ENCODE results near the gene BCL2L13.
"Not testable (repeated sequence)": the region's sequence is repeated elsewhere in the genome, so short reads cannot be mapped to it uniquely, and the experiment has no call there.

BCL2L13 gene

GRCh38 chr22:17743661-17744411, 105.3 kb downstream of the BCL2L13 start:
- no peak for ATAC-seq (replicated peaks; ENCODE audit: extremely low read depth, poor library complexity, severe bottlenecking)
- Mint-ChIP-seq H3K9me3 (no peaks in the 10 kb centered on the region), H3K4me3 (no peak overlapping the region), H3K27me3 (no peaks in the 10 kb centered on the region), H3K36me3 (ENCODE audit: insufficient read depth) (peaks cover 13% of the 10 kb centered on the region), H3K4me1 (peaks cover 14% of the 10 kb centered on the region), H3K27ac (ENCODE audit: low read depth) (no peak overlapping the region)
- no peak for DNase-seq (ENCODE audit: low spot score in 2 of 2)

- no peaks in the 10 kb centered on the region for H3K9me3 Mint-ChIP-seq
- DNase-seq (ENCODE audit: low spot score in 2 of 2): no peak
- no peak for ATAC-seq (replicated peaks; ENCODE audit: extremely low read depth, poor library complexity, severe bottlenecking)
- no peak overlapping the region for H3K27ac Mint-ChIP-seq (ENCODE audit: low read depth)
- no peak overlapping the region for H3K4me3 Mint-ChIP-seq
- H3K4me1 Mint-ChIP-seq: peaks cover 14% of the 10 kb centered on the region
- peaks cover 11% of the 10 kb centered on the region for H3K36me3 Mint-ChIP-seq (ENCODE audit: insufficient read depth)
- H3K27me3 Mint-ChIP-seq: no peaks in the 10 kb centered on the region
Measured at GRCh38 chr22:17744430-17744829, 105.9 kb downstream of the BCL2L13 start.

DNA sequence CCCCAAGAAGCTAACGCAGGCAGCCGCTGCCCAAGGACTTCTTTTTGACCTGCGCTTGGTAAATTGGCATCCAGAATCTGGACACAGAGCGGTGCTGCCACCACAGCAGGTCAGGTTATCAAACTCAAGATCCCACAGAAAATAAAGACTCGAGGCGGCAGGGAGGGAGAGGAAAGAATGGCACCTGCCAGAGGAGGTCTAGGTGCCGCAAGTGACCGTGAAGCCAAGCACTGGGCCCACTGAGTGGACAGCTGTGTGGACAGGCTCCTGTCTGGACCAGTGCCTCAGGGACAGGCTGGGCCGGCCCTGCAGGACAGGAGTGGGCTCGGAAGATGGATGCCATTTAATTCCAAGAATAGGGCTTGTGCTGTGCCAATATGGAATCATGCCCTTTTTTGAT, 108.4 kb downstream of the BCL2L13 start:
- H3K4me1 Mint-ChIP-seq: peaks cover 14% of the 10 kb centered on the region
- no peak overlapping the region for H3K4me3 Mint-ChIP-seq
- ATAC-seq (replicated peaks; ENCODE audit: extremely low read depth, poor library complexity, severe bottlenecking): no peak
- no peak overlapping the region for H3K27ac Mint-ChIP-seq (ENCODE audit: low read depth)
- H3K9me3 Mint-ChIP-seq: no peaks in the 10 kb centered on the region
- DNase-seq (ENCODE audit: low spot score in 2 of 2): no peak
- H3K36me3 Mint-ChIP-seq (ENCODE audit: insufficient read depth): peaks cover 6% of the 10 kb centered on the region
- no peaks in the 10 kb centered on the region for H3K27me3 Mint-ChIP-seq

DNA sequence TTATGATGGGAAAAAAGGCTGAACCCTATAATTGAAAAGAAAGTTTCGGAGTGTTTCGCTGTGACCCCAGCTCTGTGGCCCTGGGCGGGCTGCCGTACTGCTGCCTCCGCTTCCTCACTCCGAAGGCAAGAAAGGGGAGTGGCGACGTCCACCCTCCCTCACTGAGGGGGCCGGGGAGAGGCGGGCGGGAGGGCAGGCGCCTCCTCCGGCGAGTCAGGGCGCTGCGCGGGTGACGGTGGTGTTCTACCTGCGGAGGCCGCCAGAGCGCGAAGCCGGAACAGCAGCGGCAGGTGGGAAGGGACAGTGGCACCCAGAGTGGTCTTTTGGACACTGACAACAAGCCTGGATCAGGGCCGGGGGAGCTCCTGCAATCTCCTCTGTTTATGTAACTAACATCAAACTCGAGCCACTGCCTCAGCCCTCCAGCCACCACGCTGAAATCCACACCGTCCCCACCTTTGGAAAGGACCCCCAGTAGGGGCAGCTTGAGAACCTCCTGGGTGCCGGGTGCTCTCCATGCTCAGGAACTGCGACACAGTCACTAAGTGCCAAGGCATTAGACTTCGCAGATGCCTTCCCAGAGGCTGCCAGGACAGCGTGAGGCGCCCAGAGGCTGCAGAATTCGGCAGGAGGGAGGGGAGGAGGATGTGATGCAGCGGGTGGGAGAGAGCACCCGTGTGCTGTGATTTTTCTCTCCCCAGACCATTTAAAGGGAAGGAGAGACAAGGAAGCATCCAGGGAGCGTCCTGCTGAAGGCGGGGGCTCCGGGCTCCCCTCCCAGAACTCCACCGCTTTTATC, 110.2 kb downstream of the BCL2L13 start:
- Mint-ChIP-seq H3K27me3 (no peaks in the 10 kb centered on the region), H3K27ac (ENCODE audit: low read depth) (no peak overlapping the region), H3K4me3 (no peak overlapping the region), H3K36me3 (ENCODE audit: insufficient read depth) (peaks cover 6% of the 10 kb centered on the region), H3K9me3 (no peaks in the 10 kb centered on the region), H3K4me1 (peaks cover 9% of the 10 kb centered on the region)
- DNase-seq (ENCODE audit: low spot score in 2 of 2) (no peak), ATAC-seq (replicated peaks; ENCODE audit: extremely low read depth, poor library complexity, severe bottlenecking) (no peak)

DNA sequence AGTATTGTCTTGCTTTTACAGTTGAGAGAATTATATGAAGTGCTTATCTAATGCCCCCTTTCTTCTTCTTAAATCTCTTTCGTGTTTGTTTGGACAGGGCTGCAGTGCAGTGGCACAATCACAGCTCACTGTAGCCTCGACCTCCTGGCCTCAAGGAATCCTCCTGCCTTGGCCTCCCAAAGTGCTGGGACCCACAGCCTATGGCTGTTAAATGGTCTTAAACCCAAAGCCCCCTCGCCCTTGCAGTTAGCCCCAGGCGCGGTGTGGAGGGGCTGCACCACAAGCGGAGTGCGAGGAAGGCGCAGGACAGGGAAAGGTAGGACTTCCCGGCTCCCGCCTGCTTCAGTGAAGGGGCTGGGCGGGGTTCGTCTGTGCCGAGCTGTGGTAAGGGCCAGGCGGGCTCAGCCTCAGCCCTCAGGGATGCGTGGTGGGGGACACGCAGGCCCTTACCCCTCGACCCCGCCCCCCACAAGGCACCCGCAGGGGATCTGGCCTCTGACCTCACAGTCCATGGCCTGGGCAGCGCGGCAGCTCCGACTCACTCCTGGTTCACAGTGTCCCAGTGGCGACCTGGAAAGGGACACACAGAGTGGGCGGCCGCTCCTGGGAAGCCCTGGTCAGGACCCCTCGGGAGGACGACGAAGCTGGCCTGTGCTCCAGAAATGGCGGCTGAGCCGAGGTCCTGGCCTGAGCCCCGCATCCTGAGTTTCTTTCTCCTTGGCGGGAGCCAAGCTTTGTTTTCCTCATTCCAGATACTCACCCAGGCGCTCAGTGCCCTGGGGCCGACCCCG, 111.2 kb downstream of the BCL2L13 start:
- Mint-ChIP-seq H3K27ac (ENCODE audit: low read depth) (peak overlapping the region; percentile 82), H3K4me3 (no peak overlapping the region), H3K4me1 (peaks cover 10% of the 10 kb centered on the region), H3K36me3 (ENCODE audit: insufficient read depth) (peaks cover 7% of the 10 kb centered on the region), H3K9me3 (no peaks in the 10 kb centered on the region), H3K27me3 (no peaks in the 10 kb centered on the region)
- ATAC-seq (replicated peaks; ENCODE audit: extremely low read depth, poor library complexity, severe bottlenecking) (no peak), DNase-seq (ENCODE audit: low spot score in 2 of 2) (no peak)

- Mint-ChIP-seq H3K27ac (ENCODE audit: low read depth) (peak overlapping the region; percentile 75), H3K9me3 (no peaks in the 10 kb centered on the region), H3K27me3 (no peaks in the 10 kb centered on the region)
Measured at GRCh38 chr22:17751596-17751995, 113.0 kb downstream of the BCL2L13 start.

GRCh38 chr22:17753401-17753989, 114.9 kb downstream of the BCL2L13 start:
- Mint-ChIP-seq H3K4me3 (no peak overlapping the region), H3K36me3 (ENCODE audit: insufficient read depth) (peaks cover 3% of the 10 kb centered on the region), H3K27ac (ENCODE audit: low read depth) (no peak overlapping the region), H3K4me1 (peaks cover 15% of the 10 kb centered on the region), H3K27me3 (no peaks in the 10 kb centered on the region), H3K9me3 (no peaks in the 10 kb centered on the region)
- DNase-seq (ENCODE audit: low spot score in 2 of 2) (no peak), ATAC-seq (replicated peaks; ENCODE audit: extremely low read depth, poor library complexity, severe bottlenecking) (no peak)

More at GRCh38 chr22:17751596-17751995, 113.0 kb downstream of the BCL2L13 start:
- Mint-ChIP-seq H3K4me1 (peaks cover 12% of the 10 kb centered on the region), H3K36me3 (ENCODE audit: insufficient read depth) (peaks cover 5% of the 10 kb centered on the region), H3K4me3 (no peak overlapping the region)
- ATAC-seq (replicated peaks; ENCODE audit: extremely low read depth, poor library complexity, severe bottlenecking) (no peak), DNase-seq (ENCODE audit: low spot score in 2 of 2) (no peak)

DNA sequence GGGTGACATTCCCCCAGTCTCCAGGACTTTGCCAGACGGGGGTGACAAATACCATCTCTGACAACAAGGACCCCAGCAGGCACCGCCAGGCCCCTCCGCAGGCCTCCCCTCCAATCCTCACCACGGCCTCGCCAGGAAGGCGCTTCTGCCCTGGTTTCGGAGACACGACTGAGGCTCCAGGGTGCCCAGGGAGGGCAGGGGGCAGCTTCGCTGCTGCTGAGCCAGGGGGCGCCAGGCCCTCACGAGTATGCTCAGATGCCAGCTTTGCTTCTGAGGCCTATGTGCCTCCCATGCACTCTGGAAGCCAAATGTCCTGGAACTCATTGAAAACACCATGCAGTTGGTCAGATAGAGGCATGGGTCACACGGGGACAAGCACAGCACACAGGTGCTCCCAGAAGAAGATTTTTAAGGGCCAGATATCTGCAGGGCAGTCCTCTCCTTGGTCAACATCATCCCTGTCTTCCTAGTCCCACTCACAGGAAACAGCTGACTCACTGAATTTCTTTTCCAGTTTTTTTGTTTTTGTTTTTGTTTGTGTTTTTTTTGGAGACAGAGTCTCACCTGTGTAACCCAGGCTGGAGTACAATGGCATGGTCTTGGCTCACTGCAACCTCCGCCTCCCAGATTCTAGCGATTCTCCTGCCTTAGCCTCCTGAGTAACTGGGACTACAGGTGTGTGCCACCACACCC, 115.8 kb downstream of the BCL2L13 start:
- Mint-ChIP-seq H3K27ac (ENCODE audit: low read depth) (peak overlapping the region; percentile 71), H3K27me3 (no peaks in the 10 kb centered on the region), H3K36me3 (ENCODE audit: insufficient read depth) (peaks cover 3% of the 10 kb centered on the region), H3K4me3 (no peak overlapping the region), H3K4me1 (peaks cover 17% of the 10 kb centered on the region), H3K9me3 (no peaks in the 10 kb centered on the region)
- no peak for ATAC-seq (replicated peaks; ENCODE audit: extremely low read depth, poor library complexity, severe bottlenecking)
- no peak for DNase-seq (ENCODE audit: low spot score in 2 of 2)

DNA sequence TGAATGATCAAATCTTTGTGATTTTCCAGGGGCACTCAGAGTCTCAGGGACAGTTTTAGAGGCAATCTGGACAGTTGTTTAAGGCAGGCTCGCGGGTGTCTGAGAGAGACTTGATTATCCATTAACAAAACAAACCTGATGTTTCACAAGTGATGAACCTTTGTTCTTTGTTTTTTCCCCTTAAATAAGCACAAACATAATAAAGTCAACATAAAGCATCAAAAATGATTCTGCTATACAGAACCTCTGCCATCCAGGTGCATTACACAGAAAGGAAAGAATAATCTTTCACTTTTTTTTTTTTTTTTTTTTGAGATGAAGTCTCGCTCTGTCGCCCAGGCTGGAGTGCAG, 122.6 kb downstream of the BCL2L13 start:
- no peaks in the 10 kb centered on the region for H3K27me3 Mint-ChIP-seq
- peaks cover 5% of the 10 kb centered on the region for H3K36me3 Mint-ChIP-seq (ENCODE audit: insufficient read depth)
- peaks cover 23% of the 10 kb centered on the region for H3K4me1 Mint-ChIP-seq
- H3K4me3 Mint-ChIP-seq: no peak overlapping the region
- ATAC-seq (replicated peaks; ENCODE audit: extremely low read depth, poor library complexity, severe bottlenecking): no peak
- no peaks in the 10 kb centered on the region for H3K9me3 Mint-ChIP-seq
- H3K27ac Mint-ChIP-seq (ENCODE audit: low read depth): no peak overlapping the region
- DNase-seq (ENCODE audit: low spot score in 2 of 2): no peak

DNA sequence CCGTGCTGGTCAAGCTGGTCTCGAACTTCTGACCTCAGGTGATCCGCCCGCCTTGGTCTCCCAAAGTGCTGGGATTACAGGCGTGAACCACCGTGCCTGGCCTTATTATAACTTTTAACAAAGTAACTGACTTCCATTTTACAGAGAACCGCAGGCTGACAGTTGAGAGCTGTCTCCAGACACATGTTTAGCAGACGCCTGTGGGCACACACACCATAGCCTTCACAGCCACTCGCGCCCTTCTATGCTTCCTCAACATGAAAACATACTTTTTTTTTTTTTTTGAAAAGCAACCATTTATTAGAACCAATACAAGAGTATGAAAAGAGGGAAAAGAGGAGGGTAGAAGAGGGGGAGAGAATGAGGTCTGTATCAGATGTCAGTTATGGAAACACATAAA, 124.9 kb downstream of the BCL2L13 start:
- peaks cover 26% of the 10 kb centered on the region for H3K4me1 Mint-ChIP-seq
- not testable (repeated sequence) for H3K27me3 Mint-ChIP-seq; H3K9me3 Mint-ChIP-seq; H3K4me3 Mint-ChIP-seq; DNase-seq (ENCODE audit: low spot score in 2 of 2); ATAC-seq (replicated peaks; ENCODE audit: extremely low read depth, poor library complexity, severe bottlenecking); H3K36me3 Mint-ChIP-seq (ENCODE audit: insufficient read depth)
- H3K27ac Mint-ChIP-seq (ENCODE audit: low read depth): peak overlapping the region; percentile 46

DNA sequence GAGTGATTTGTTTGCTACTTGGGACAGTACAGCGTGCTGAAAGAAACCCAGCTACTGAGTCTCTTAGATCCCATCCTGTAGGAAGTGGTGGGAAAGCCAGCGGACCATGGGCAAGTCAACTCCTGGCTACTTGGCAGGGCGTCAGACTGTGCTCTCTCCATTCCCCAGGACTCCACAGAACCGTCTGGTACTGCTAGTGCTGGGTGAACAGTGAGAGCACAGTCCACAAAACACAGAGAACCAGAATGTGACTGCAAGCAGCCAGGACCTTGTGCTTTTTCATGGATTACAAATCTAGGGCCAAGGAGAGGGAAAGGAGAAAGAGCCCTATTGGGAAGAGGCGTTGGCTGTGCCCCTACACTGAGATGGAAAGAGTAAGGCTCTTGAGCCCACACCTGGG, 125.5 kb downstream of the BCL2L13 start:
- Mint-ChIP-seq H3K36me3 (ENCODE audit: insufficient read depth) (peaks cover 9% of the 10 kb centered on the region), H3K4me3 (no peak overlapping the region), H3K9me3 (no peaks in the 10 kb centered on the region), H3K27ac (ENCODE audit: low read depth) (peak overlapping the region; percentile 46), H3K4me1 (peaks cover 23% of the 10 kb centered on the region), H3K27me3 (no peaks in the 10 kb centered on the region)
- ATAC-seq (replicated peaks; ENCODE audit: extremely low read depth, poor library complexity, severe bottlenecking): no peak
- no peak for DNase-seq (ENCODE audit: low spot score in 2 of 2)

GRCh38 chr22:17764852-17765251, 126.3 kb downstream of the BCL2L13 start:
- ATAC-seq (replicated peaks; ENCODE audit: extremely low read depth, poor library complexity, severe bottlenecking); H3K36me3 Mint-ChIP-seq (ENCODE audit: insufficient read depth); H3K27ac Mint-ChIP-seq (ENCODE audit: low read depth); DNase-seq (ENCODE audit: low spot score in 2 of 2); H3K27me3 Mint-ChIP-seq; H3K4me3 Mint-ChIP-seq; H3K9me3 Mint-ChIP-seq: not testable (repeated sequence)
- peaks cover 31% of the 10 kb centered on the region for H3K4me1 Mint-ChIP-seq

Data from central memory CD8-positive, alpha-beta T cell (primary cell).